GM19455 (cell line): ENCODE results near the gene ZNF490.
"Not testable (repeated sequence)": the region's sequence is repeated elsewhere in the genome, so short reads cannot be mapped to it uniquely, and the experiment has no call there.

Experiments used
- ATAC-seq: cut with Tn5 transposase; IDR thresholded peaks from one replicate; pipeline ENCODE4 v1.9.1; 2021; ENCODE audit not compliant: unreplicated experiment

ZNF490 gene

GRCh38 chr19:12623361-12624031 is 12.9 kb upstream of the ZNF490 start:
- no peak for ATAC-seq

GRCh38 chr19:12621253-12622024 is 10.8 kb upstream of the ZNF490 start:
- not testable (repeated sequence) for ATAC-seq

GRCh38 chr19:12617646-12618045 is 7.0 kb upstream of the ZNF490 start:
- ATAC-seq, result no peak

- no peak for ATAC-seq
Observed at GRCh38 chr19:12611361-12611699, 717 bp upstream of the ZNF490 start.

DNA sequence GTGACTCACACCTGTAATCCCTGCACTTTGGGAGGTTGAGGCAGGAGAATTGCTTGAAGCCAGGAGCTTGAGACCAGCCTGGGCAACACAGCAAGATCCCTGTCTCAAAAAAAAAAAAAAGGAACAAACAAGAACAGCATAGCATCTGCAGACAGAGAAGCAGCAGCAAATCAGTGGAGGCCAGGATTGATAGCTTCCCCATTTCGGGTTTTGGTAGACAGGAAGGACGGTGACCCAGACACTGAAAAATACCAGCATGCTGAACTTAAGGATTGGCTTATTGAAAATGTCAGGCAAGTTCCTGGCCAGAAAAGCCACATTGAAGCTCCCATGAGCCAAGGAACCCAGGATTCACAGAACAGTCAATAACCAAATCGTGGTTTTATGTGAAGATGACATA is 3.0 kb downstream of the ZNF490 start:
- ATAC-seq, result no peak

DNA sequence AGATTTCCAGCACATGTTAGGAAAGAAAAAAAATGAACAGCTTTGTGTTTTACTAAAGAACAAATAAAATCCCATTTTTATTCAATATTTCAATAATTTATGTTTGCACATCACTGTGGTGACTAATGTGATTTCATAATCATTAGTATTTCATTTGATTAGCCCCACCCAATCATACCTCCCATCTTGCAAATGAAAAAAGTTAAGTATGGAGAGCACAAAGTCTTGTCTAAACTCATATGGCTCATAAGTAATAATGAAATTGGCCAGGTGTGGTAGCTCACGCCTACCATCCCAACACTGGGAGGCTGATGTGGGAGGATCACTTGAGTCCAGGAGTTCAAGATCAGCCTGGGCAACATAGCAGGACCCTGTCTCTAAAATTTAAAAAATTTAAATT is 3.8 kb downstream of the ZNF490 start:
- no peak for ATAC-seq

- no peak for ATAC-seq
Observed at GRCh38 chr19:12603714-12604113, 6.9 kb downstream of the ZNF490 start.

DNA sequence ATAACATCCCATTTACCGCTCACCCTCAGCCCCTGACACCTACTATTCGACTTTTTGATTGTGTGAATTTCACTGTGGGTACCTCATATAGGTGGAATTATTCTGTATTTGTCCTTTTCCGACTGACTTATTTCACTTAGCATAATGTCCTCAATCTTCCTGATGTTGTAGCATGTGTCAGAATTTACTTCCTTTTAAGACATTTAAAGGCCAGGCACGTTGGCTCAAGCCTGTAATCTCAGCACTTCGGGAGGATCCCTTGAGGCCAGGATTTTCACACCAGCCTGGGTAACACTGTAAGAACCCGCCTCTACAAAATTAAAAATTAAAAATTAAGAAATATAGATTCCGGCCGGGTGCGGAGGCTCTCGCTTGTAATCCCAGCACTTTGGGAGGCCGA is 13.0 kb downstream of the ZNF490 start:
- ATAC-seq, result no peak

GRCh38 chr19:12596927-12597548 is 13.6 kb downstream of the ZNF490 start:
- no peak for ATAC-seq

GRCh38 chr19:12596485-12596884 is 14.1 kb downstream of the ZNF490 start:
- ATAC-seq, result no peak

DNA sequence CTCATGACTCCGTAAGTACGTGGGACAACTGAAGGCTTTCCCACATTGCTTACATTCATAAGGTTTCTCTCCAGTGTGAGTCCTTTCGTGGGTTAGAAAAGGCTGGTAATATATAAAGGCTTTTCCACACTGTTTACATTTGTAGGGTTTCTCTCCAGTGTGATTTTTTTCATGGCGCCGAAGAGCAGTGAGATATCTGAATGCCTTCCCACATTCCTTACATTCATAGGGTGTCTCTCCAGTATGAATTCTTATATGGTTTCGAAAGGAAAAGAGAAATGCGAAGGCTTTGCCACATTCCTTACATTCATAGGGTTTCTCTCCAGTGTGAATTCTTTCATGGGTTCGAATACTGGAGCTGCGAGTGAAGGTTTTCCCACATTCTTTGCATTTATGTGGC is 29.5 kb downstream of the ZNF490 start:
- no peak for ATAC-seq

GRCh38 chr19:12580180-12580694 is 30.4 kb downstream of the ZNF490 start:
- ATAC-seq, result no peak

DNA sequence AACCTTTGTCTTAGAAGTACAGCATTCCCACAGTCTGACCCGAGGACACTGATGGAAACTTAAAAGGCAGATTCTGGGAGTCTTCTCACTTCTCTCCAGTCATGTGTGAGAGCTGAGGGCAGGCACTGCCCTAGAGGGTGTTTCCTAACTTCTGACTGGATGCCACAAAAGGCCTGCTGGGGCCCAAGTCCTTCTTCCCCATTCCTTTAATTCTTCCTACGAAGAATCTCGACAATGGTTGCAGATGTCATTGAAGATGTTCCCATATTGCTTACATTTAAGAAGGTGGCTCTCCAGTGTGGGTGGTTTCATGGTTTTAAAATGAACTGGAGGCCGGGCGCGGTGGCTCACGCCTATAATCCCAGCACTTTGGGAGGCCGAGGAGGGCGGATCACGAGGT is 32.0 kb downstream of the ZNF490 start:
- no peak for ATAC-seq

GRCh38 chr19:12574036-12574435 is 36.6 kb downstream of the ZNF490 start:
- no peak for ATAC-seq

GRCh38 chr19:12567951-12568350 is 42.7 kb downstream of the ZNF490 start:
- no peak for ATAC-seq

GRCh38 chr19:12566380-12566779 is 44.2 kb downstream of the ZNF490 start:
- not testable (repeated sequence) for ATAC-seq

- no peak for ATAC-seq
Observed at GRCh38 chr19:12564016-12564664, 46.5 kb downstream of the ZNF490 start.

GRCh38 chr19:12555456-12555930 is 55.1 kb downstream of the ZNF490 start:
- no peak for ATAC-seq

DNA sequence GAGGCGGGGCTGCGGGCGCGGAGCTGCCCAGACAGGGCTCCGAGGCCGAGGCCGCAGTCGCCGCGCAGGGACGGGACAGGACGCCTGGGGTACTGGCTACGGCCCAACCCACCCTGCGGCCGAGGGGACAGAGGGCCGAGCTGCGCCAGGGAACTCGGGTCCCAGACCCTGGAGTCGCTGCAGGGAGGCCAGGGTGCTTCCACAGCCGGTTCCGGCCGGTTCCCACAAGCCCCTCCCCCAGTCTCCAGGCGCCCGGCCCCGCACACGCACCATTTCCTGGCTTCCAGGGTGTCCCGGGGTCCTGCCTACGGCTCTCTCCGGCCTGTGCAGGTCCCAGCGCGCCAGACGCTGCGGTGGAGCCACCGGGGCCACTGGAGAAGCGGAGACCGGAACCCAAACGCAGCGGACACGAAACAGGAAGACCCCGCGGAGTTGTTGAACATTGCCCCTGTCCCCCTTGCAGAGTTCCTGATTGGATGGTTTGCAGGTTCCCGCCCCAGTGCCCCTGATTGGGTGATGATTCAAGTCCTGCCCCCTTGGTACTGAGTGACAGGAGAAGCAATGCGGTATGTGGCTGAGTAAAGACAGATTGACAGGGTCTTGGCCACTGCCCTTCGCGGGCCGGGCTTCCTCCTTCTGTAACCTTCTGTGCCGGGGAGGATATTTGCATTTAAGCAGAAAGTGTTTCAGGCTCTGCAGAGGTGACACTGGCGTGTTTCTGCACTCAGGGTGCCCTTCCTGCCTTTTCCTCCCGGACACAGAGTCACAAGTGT is 59.4 kb downstream of the ZNF490 start, which contains the start of gene ZNF564:
Gene ZNF564, minus strand, starts transcription at position 423 of the 773 bp plus-strand sequence. Its CDS starts 150 bp downstream, at position 273.
- ATAC-seq, result peak; percentile 96

DNA sequence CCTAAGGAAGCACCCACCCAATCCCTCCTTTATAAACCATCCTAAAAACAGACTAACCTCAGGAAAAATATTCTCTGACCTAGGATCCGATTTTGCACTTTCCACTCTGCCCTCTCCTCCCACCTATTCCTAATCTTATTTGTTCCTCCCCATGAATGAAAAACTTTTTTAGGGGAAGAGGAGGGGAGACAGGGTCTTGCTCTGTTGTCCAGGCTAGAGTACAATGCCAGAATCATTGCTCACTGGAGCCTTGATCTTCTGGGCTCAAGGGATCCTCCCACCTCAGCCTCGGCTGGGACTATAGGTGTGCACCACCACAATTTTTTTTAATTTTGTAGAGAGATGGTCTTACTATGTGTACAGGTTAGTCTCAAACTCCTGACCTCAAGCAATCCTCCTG is 63.7 kb downstream of the ZNF490 start:
- no peak for ATAC-seq
